Fibroblast of mammary gland (primary cell): ENCODE measurements around the gene SERPINB10.

Source experiments
- DNase-seq: peaks from one replicate; pipeline ENCODE4 v3.0.0-alpha.2; 2010; ENCODE audit warnings: low read depth
- H3K4me3 ChIP-seq: 2 replicates; pipeline ENCODE4 v1.5.1; 2011; ENCODE audit warnings: low read depth, mild to moderate bottlenecking, low read length, moderate library complexity; ENCODE audit not compliant: control insufficient read depth
- TF ChIP-seq, protein P1 (sequence below): conservative IDR thresholded peaks from 2 replicates; pipeline ENCODE4 v1.5.1; 2011; ENCODE audit warnings: low read depth, low read length, inconsistent platforms; ENCODE audit not compliant: control insufficient read depth, insufficient read depth

SERPINB10 gene

DNA sequence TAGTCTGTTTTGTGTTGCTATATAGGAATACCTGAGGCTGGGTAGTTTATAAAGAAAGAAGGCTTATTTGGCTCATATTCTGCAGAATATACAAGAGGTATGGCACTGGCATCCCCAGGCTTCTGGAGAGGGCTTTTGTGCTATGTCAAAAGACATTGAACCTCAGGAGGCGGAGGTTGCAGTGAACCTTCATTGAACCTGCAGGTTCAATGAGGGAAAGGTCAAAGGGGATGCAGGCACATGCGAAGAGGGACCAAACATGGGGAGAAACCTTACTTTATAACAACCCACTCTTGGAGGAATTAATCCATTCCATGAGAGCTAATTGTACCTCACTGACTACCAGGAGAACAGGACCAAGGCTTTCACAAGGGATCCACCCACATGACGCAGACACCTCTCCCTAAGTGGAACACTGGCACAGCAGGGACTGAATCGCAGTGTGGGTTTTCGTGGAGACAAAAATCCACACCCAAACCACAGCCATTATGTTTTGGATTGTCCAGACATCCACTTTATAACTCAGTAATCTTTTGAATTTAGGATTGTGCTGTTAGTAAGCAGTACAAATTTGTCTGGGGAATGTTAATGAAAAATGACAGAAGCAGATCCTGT lies 58.1 kb downstream of the SERPINB10 start:
- H3K4me3 ChIP-seq = no peak overlapping the region
- no peak for DNase-seq
- TF ChIP-seq, protein P1, sequence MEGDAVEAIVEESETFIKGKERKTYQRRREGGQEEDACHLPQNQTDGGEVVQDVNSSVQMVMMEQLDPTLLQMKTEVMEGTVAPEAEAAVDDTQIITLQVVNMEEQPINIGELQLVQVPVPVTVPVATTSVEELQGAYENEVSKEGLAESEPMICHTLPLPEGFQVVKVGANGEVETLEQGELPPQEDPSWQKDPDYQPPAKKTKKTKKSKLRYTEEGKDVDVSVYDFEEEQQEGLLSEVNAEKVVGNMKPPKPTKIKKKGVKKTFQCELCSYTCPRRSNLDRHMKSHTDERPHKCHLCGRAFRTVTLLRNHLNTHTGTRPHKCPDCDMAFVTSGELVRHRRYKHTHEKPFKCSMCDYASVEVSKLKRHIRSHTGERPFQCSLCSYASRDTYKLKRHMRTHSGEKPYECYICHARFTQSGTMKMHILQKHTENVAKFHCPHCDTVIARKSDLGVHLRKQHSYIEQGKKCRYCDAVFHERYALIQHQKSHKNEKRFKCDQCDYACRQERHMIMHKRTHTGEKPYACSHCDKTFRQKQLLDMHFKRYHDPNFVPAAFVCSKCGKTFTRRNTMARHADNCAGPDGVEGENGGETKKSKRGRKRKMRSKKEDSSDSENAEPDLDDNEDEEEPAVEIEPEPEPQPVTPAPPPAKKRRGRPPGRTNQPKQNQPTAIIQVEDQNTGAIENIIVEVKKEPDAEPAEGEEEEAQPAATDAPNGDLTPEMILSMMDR = no peak

DNA sequence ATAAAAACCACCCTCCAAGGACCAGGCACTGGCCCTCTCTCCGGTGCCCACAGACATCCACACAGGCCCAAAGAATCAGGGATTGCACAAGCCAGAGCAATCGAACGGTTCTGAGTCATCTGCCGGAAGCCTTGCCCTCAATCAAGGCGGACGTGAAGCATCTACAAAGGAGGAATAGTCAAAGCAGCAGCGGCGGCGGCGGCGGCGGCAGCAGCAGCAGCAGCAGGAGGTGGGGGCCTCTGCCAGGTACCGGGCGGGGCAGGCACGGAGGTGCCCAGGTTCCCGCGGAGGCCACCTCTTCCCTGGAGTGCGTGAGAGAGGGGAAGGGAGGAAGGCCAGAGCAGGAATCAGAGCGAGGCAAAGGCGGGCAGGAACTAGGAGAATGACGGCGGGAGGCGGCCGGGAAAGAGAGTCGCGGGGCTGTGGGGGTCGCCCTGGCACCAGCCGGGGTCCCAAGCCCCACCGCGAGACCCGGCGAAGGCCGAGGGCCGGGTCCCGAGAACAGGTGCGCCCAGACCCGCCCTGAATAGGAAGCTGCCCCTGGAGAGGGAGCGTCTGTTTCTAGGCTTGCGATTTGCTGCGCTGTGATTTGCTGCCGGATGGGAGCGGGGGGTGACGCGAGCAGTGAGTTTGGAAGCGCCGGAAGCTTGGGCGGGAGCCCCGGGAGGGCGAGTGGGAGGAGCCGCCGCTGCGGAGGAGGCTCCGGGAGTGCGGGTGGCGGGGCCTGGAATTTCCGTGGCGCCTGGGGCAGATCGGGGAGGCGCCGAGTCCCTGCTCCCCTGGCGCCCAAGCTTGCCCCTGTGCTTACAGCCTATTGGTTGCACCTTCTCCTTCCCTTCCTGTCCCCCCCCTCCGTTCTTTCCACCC lies 62.4 kb downstream of the SERPINB10 start, which contains the start of gene SERPINB8:
TSS of gene SERPINB8 (plus strand) at position 140 of the 867 bp plus-strand sequence. CDS start 8,228 bp downstream, outside the sequence.
- TF ChIP-seq, protein P1 = no peak
- peak; percentile 91 for DNase-seq
- H3K4me3 ChIP-seq = peak within 1 kb of the TSS; percentile 81

DNA sequence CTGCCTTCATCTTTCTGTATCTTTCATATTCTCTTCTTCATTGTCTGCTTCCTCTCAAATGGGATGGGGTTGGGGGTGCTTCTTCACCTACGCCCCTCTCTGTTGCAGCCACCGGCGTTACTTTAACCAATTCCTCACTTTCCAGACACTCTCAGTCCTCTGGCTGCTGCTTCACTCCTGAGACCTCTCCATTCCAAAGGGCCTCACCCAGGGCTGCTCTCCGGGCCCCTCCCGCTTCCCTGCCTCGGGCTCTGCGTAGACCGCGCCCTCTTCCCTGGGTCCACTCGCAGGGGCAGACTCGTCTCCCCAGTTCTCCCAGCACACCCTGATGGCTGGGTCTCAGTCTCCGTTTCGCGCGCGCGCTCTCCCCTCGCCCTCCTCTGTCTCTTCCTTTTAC lies 63.0 kb downstream of the SERPINB10 start:
- H3K4me3 ChIP-seq = peak overlapping the region; percentile 81
- TF ChIP-seq, protein P1 = no peak

GRCh38 chr18:63971320-63972001 lies 63.7 kb downstream of the SERPINB10 start:
- TF ChIP-seq, protein P1 = no peak
- no peak for DNase-seq
- H3K4me3 ChIP-seq = peak overlapping the region; percentile 81

More for the DNA sequence above, 63.0 kb downstream of the SERPINB10 start:
- DNase-seq = no peak

DNA sequence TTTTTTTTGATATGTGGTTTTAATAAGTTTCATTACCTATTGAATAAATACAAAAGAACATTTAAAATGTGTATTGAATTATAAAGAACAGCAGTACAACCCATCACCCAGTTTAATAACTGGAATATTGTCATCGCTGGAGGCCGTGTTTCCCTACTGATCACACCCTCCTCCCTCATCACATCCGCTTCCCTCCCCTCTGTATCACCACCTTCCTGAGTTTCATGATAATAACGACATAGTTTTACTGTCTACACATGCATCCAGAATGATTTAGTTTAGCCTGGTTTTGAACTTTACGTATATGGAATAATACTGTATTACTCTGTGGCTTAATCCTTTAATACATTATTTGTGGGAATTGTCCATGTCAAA lies 64.2 kb downstream of the SERPINB10 start:
- TF ChIP-seq, protein P1 = no peak
- no peak overlapping the region for H3K4me3 ChIP-seq
- DNase-seq = no peak

- no peak overlapping the region for H3K4me3 ChIP-seq
- DNase-seq = peak; percentile 54
- TF ChIP-seq, protein P1 = peak; percentile 38
Observed at GRCh38 chr18:63974991-63975390, 67.2 kb downstream of the SERPINB10 start.
